ENCODE measurements around the gene AKAP1. TPM values are rescaled to one million over a fixed set of nuclear protein-coding genes. Genes with fewer than 3 reads are reported as not detected.

The AKAP1 gene
- total RNA-seq, 2 experiments from 2014 or later: 27.0 to 29.8 TPM

GRCh38 chr17:57144567-57144966 lies 59.5 kb downstream of the AKAP1 start:
- intact Hi-C loops (cut with DNase I, micrococcal nuclease): no loop called here
- no peaks in the 10 kb centered on the region for H3K4me1 Mint-ChIP-seq
- CTCF ChIA-PET: no interaction called here

GRCh38 chr17:57145347-57145746 lies 60.3 kb downstream of the AKAP1 start:
- CTCF ChIA-PET: no interaction called here
- no peak for ATAC-seq

More at GRCh38 chr17:57144567-57144966, 59.5 kb downstream of the AKAP1 start:
- Mint-ChIP-seq H3K36me3 (ENCODE audit: low read depth) (no peaks in the 10 kb centered on the region), H3K4me3 (no peak overlapping the region), H3K27ac (no peak overlapping the region), H3K9me3 (ENCODE audit: low read depth) (no peaks in the 10 kb centered on the region), H3K27me3 (peaks cover 4% of the 10 kb centered on the region)
- POLR2A ChIA-PET: no interaction called here
- DNase-seq: no peak
- no peak for ATAC-seq

DNA sequence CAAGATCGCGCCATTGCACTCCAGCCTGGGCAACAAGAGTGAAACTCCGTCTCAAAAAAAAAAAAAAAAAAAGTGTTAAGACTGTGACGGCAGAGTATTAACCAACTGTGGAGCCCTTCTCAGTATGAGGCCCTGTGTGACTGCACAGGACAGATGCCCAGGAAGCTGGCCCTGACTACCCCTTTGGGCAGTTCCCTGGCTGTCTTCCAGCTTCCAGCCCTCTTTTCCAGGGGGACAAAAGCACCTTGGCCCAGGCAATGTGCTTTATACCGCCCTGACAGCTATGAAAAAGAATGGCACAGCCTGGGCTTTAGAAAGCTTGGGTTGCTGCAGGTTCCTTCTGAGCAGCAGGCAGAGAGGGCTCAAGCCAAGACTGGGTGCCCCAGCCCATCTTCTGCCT lies 61.2 kb downstream of the AKAP1 start:
- H3K9me3 Mint-ChIP-seq (ENCODE audit: low read depth): no peaks in the 10 kb centered on the region
- ChIA-PET POLR2A (interaction anchor here (0.6 kb wide), 1 partner anchor 26 kb away, joined by 3 read pairs; no protein-coding TSS in a partner anchor), CTCF (interaction anchor here (0.7 kb wide), 1 partner anchor 601 kb away, joined by 3 read pairs; no protein-coding TSS in a partner anchor)
- H3K4me3 Mint-ChIP-seq: no peak overlapping the region
- H3K4me1 Mint-ChIP-seq: no peaks in the 10 kb centered on the region
- no peak for DNase-seq
- H3K27ac Mint-ChIP-seq: no peak overlapping the region
- ATAC-seq: no peak
- intact Hi-C loops (cut with DNase I, micrococcal nuclease): no loop called here
- peaks cover 5% of the 10 kb centered on the region for H3K27me3 Mint-ChIP-seq
- H3K36me3 Mint-ChIP-seq (ENCODE audit: low read depth): no peaks in the 10 kb centered on the region

More at GRCh38 chr17:57145347-57145746, 60.3 kb downstream of the AKAP1 start:
- Mint-ChIP-seq H3K27ac (no peak overlapping the region), H3K9me3 (ENCODE audit: low read depth) (no peaks in the 10 kb centered on the region), H3K4me1 (no peaks in the 10 kb centered on the region), H3K36me3 (ENCODE audit: low read depth) (no peaks in the 10 kb centered on the region), H3K27me3 (peaks cover 5% of the 10 kb centered on the region), H3K4me3 (no peak overlapping the region)
- DNase-seq: no peak
- POLR2A ChIA-PET: interaction anchor here (0.6 kb wide), 1 partner anchor 27 kb away, joined by 3 read pairs; no protein-coding TSS in a partner anchor
- intact Hi-C loops (cut with DNase I, micrococcal nuclease): no loop called here

DNA sequence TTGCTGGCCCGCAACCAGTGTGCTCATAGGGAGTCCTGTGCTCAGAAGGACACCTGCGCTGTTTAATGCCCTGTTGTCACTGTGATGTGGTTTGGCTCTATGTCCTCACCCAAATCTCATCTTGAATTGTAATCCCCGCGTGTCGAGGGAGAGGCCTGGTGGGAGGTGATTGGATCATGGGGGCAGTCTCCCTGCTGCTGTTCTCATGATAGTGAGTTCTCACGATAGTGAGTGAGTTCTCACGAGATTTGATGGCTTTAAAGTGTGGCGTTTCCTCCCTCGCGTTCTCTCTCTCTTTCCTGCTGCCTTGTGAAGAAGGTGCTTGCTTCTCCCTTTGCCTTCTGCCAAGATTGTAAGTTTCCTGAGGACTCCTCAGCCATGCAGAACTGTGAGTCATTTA lies 66.8 kb downstream of the AKAP1 start:
- Mint-ChIP-seq H3K4me1 (no peaks in the 10 kb centered on the region), H3K36me3 (ENCODE audit: low read depth) (no peaks in the 10 kb centered on the region), H3K9me3 (ENCODE audit: low read depth) (no peaks in the 10 kb centered on the region), H3K27me3 (peaks cover 6% of the 10 kb centered on the region), H3K27ac (no peak overlapping the region), H3K4me3 (no peak overlapping the region)
- ChIA-PET CTCF (no interaction called here), POLR2A (no interaction called here)
- no peak for ATAC-seq
- intact Hi-C loops (cut with DNase I, micrococcal nuclease): no loop called here
- no peak for DNase-seq

GRCh38 chr17:57152967-57153528 lies 68.0 kb downstream of the AKAP1 start:
- peaks cover 6% of the 10 kb centered on the region for H3K27me3 Mint-ChIP-seq
- H3K27ac Mint-ChIP-seq: no peak overlapping the region
- no peaks in the 10 kb centered on the region for H3K9me3 Mint-ChIP-seq (ENCODE audit: low read depth)
- ChIA-PET POLR2A (no interaction called here), CTCF (interaction anchor here (0.6 kb wide), 1 partner anchor 136 kb away, joined by 3 read pairs; no protein-coding TSS in a partner anchor)
- ATAC-seq: no peak
- H3K36me3 Mint-ChIP-seq (ENCODE audit: low read depth): no peaks in the 10 kb centered on the region
- DNase-seq: no peak
- intact Hi-C loops (cut with DNase I, micrococcal nuclease): no loop called here
- H3K4me3 Mint-ChIP-seq: no peak overlapping the region
- no peaks in the 10 kb centered on the region for H3K4me1 Mint-ChIP-seq

GRCh38 chr17:57154921-57155320 lies 69.9 kb downstream of the AKAP1 start:
- intact Hi-C loops (cut with DNase I, micrococcal nuclease): no loop called here
- ATAC-seq (no peak), DNase-seq (no peak)
- Mint-ChIP-seq H3K27ac (no peak overlapping the region), H3K4me3 (no peak overlapping the region), H3K36me3 (ENCODE audit: low read depth) (no peaks in the 10 kb centered on the region), H3K27me3 (peaks cover 5% of the 10 kb centered on the region), H3K9me3 (ENCODE audit: low read depth) (no peaks in the 10 kb centered on the region), H3K4me1 (no peaks in the 10 kb centered on the region)
- CTCF ChIA-PET: interaction anchor here (0.6 kb wide), 1 partner anchor 315 kb away, joined by 3 read pairs; no protein-coding TSS in a partner anchor
- POLR2A ChIA-PET: no interaction called here

DNA sequence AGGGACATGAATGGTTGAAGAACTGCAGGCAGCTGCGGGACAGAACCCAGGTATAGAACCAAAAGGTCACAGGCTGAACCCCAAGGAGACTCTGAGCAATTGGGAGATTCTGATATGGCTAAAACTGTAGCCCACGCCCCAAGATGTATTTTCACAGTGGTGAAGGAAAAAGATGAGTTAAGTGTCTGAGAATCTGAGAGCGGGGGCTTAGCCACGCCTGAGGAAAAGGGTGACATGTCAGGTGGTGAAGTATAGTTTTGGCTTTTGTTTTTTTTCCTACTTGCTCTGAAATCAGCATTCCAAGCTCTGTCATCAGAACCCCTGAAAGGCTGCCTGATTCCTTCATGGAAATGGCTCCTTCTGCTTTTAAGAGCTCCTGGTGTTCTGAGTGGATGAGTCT lies 73.3 kb downstream of the AKAP1 start:
- CTCF ChIA-PET: no interaction called here

DNA sequence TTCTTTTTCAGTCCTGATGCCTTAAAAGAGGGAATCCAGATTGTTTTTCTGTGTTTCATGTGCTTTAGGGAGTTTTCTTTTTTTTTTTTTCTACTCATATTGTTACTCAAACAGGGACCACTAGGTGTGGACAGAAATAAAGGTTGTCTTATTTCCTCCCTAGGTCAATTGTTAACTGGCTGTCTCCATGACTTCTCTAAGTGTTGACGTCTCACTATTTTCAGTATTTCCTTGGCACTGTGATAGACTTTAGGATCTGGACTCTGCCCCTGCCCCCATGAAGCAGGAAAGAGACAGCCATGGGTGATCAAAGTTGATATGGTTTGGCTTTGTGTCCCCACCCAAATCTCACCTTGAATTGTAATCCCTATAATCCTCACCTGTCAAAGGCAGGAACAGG lies 73.7 kb downstream of the AKAP1 start:
- Mint-ChIP-seq H3K27ac (no peak overlapping the region), H3K9me3 (ENCODE audit: low read depth) (peaks cover 2% of the 10 kb centered on the region), H3K27me3 (peaks cover 6% of the 10 kb centered on the region), H3K4me3 (no peak overlapping the region), H3K36me3 (ENCODE audit: low read depth) (no peaks in the 10 kb centered on the region), H3K4me1 (no peaks in the 10 kb centered on the region)
- DNase-seq (no peak), ATAC-seq (no peak)
- ChIA-PET POLR2A (interaction anchor here (0.7 kb wide), 1 partner anchor 16 kb away, joined by 3 read pairs; no protein-coding TSS in a partner anchor), CTCF (interaction anchor here (0.6 kb wide), 1 partner anchor 112 kb away, joined by 3 read pairs; no protein-coding TSS in a partner anchor)
- intact Hi-C loops (cut with DNase I, micrococcal nuclease): no loop called here

More for the DNA sequence above, 73.3 kb downstream of the AKAP1 start:
- peaks cover 6% of the 10 kb centered on the region for H3K27me3 Mint-ChIP-seq
- H3K36me3 Mint-ChIP-seq (ENCODE audit: low read depth): no peaks in the 10 kb centered on the region
- no peak overlapping the region for H3K4me3 Mint-ChIP-seq
- no peak overlapping the region for H3K27ac Mint-ChIP-seq
- no peaks in the 10 kb centered on the region for H3K4me1 Mint-ChIP-seq
- H3K9me3 Mint-ChIP-seq (ENCODE audit: low read depth): peaks cover 2% of the 10 kb centered on the region
- ATAC-seq: no peak
- POLR2A ChIA-PET: interaction anchor here (0.7 kb wide), 1 partner anchor 15 kb away, joined by 3 read pairs; no protein-coding TSS in a partner anchor
- no peak for DNase-seq
- intact Hi-C loops (cut with DNase I, micrococcal nuclease): no loop called here

DNA sequence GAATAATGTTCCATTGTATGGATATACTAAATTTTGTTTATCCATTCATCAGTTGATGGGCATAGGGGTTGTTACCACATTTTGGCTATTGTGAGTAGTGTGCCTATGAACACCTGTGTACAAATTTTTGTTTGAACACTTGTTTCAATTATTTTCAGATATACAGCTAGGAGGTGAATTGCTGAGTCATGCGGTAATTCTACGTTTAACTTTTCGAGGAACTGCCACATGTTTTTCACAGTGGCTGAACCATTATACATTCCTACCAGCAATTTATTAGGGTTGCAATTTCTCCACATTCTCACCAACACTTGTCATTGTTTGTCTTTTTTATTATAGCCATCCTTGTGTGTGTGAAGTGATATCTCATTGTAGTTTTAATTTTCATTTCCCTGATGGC lies 75.6 kb downstream of the AKAP1 start:
- no peak overlapping the region for H3K27ac Mint-ChIP-seq
- ATAC-seq (no peak), DNase-seq (no peak)
- H3K27me3 Mint-ChIP-seq: peaks cover 4% of the 10 kb centered on the region
- ChIA-PET CTCF (interaction anchor here (0.5 kb wide), 1 partner anchor 485 kb away, joined by 3 read pairs; no protein-coding TSS in a partner anchor), POLR2A (no interaction called here)
- H3K36me3 Mint-ChIP-seq (ENCODE audit: low read depth): no peaks in the 10 kb centered on the region
- H3K4me1 Mint-ChIP-seq: no peaks in the 10 kb centered on the region
- peaks cover 2% of the 10 kb centered on the region for H3K9me3 Mint-ChIP-seq (ENCODE audit: low read depth)
- H3K4me3 Mint-ChIP-seq: no peak overlapping the region
- intact Hi-C loops (cut with DNase I, micrococcal nuclease): no loop called here

DNA sequence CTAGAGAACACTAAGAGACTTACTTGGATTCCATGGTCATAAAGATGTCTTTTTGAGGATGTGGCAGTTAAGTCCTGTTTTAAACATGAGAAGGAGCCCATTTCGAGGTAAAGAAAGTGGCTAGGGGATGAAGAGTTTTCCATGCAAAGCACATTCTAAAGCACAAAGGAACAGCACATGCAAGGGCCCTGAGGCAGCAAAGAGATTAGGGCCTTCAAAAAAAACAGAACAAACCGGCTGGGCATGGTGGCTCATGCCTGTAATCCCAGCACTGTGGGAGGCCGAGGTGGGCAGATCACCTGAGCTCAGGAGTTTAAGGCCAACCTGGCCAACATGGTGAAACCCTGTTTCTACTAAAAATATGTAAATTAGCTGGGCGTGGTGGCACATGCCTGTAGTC lies 79.8 kb downstream of the AKAP1 start:
- intact Hi-C loops (cut with DNase I, micrococcal nuclease): no loop called here
- no peak overlapping the region for H3K4me3 Mint-ChIP-seq
- H3K27ac Mint-ChIP-seq: no peak overlapping the region
- H3K27me3 Mint-ChIP-seq: peaks cover 7% of the 10 kb centered on the region
- no peaks in the 10 kb centered on the region for H3K4me1 Mint-ChIP-seq
- DNase-seq: no peak
- CTCF ChIA-PET: interaction anchor here (0.7 kb wide), 1 partner anchor 501 kb away, joined by 5 read pairs; no protein-coding TSS in a partner anchor
- H3K36me3 Mint-ChIP-seq (ENCODE audit: low read depth): no peaks in the 10 kb centered on the region
- no peak for ATAC-seq
- POLR2A ChIA-PET: no interaction called here
- peaks cover 5% of the 10 kb centered on the region for H3K9me3 Mint-ChIP-seq (ENCODE audit: low read depth)

- intact Hi-C loops (cut with DNase I, micrococcal nuclease): no loop called here
- peaks cover 3% of the 10 kb centered on the region for H3K9me3 Mint-ChIP-seq (ENCODE audit: low read depth)
- no peaks in the 10 kb centered on the region for H3K4me1 Mint-ChIP-seq
- ATAC-seq (no peak), DNase-seq (no peak)
- H3K27me3 Mint-ChIP-seq: peaks cover 5% of the 10 kb centered on the region
- H3K27ac Mint-ChIP-seq: no peak overlapping the region
- no peak overlapping the region for H3K4me3 Mint-ChIP-seq
- ChIA-PET POLR2A (no interaction called here), CTCF (interaction anchor here (0.6 kb wide), 1 partner anchor 75 kb away, joined by 3 read pairs; no protein-coding TSS in a partner anchor)
- no peaks in the 10 kb centered on the region for H3K36me3 Mint-ChIP-seq (ENCODE audit: low read depth)
Observed at GRCh38 chr17:57165754-57166153, 80.7 kb downstream of the AKAP1 start.

DNA sequence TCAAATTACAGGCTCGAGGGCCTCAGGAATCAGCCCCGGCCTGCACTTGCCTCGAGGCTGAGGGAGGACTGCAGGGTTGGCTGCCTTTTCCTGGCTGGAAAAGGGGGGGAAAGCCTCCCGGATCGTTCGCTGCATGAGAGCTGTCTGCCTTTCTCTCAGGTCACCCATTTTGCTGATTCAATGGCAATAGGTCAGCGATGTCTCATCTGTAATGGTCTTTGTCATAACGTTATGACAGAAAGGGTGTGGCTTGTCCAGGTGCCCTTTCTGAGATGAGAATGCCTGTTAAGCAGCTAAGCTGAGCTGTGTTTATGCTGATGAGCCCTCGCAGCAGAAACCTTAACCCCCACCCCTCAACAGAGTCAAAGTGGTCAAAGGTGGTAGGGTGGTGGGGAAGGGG lies 81.8 kb downstream of the AKAP1 start:
- no peaks in the 10 kb centered on the region for H3K4me1 Mint-ChIP-seq
- no peak for DNase-seq
- no peak overlapping the region for H3K27ac Mint-ChIP-seq
- intact Hi-C loops (cut with DNase I, micrococcal nuclease): no loop called here
- H3K27me3 Mint-ChIP-seq: peaks cover 5% of the 10 kb centered on the region
- ATAC-seq: no peak
- CTCF ChIA-PET: no interaction called here
- H3K4me3 Mint-ChIP-seq: no peak overlapping the region
- POLR2A ChIA-PET: no interaction called here
- no peaks in the 10 kb centered on the region for H3K36me3 Mint-ChIP-seq (ENCODE audit: low read depth)
- H3K9me3 Mint-ChIP-seq (ENCODE audit: low read depth): peaks cover 3% of the 10 kb centered on the region
